Thymus (tissue), 11 donors: ENCODE results near the gene CHCT1. TPM values are rescaled to one million over a fixed set of nuclear protein-coding genes. Genes with fewer than 3 reads are reported as not detected.
"Not testable (repeated sequence)": the region's sequence is repeated elsewhere in the genome, so short reads cannot be mapped to it uniquely, and the experiment has no call there.

ENCODE experiments used
- DNase-seq, 9 donors: peaks; one replicate each; pipeline ENCODE4 v3.0.0-alpha.2; 2013; ENCODE audit warnings: low spot score in 9 of 9, low read depth in 6 of 9, missing footprints in 1 of 9
- H3K27ac ChIP-seq, 2 donors: one replicate each; pipeline ENCODE4 v1.5.1; 2013; ENCODE audit warnings: control low read depth in 1 of 2, low read depth in 1 of 2, low read length in 1 of 2, mild to moderate bottlenecking in 1 of 2, moderate library complexity in 1 of 2
- H3K27me3 ChIP-seq, 2 donors: one replicate each; pipeline ENCODE4 v1.5.1; 2013; ENCODE audit warnings: low read length in 1 of 2; ENCODE audit not compliant: control insufficient read depth in 2 of 2, insufficient read depth in 1 of 2
- H3K36me3 ChIP-seq, 2 donors: one replicate each; pipeline ENCODE4 v1.5.1; 2013; ENCODE audit warnings: low read length in 1 of 2, mild to moderate bottlenecking in 1 of 2, moderate library complexity in 1 of 2; ENCODE audit not compliant: control insufficient read depth in 2 of 2, insufficient read depth in 2 of 2
- H3K4me1 ChIP-seq, 2 donors: one replicate each; pipeline ENCODE4 v1.5.1; 2013; ENCODE audit warnings: low read length in 2 of 2; ENCODE audit not compliant: control insufficient read depth in 2 of 2, insufficient read depth in 2 of 2
- H3K4me3 ChIP-seq, 2 donors: one replicate each; pipeline ENCODE4 v1.5.1; 2013; ENCODE audit warnings: low read length in 2 of 2, control low read depth in 1 of 2, mild to moderate bottlenecking in 1 of 2
- H3K9me3 ChIP-seq, 2 donors: one replicate each; pipeline ENCODE4 v1.5.1; 2013; ENCODE audit warnings: low read length in 1 of 2, mild to moderate bottlenecking in 1 of 2; ENCODE audit not compliant: control insufficient read depth in 2 of 2, insufficient read depth in 1 of 2
- WGBS: extraction: QIAGEN DNeasy Blood & Tissue Kit; methylation state at CpG from one replicate; pipeline ENCODE4 v1.1.7; 2013; 5-methylcytosine and 5-hydroxymethylcytosine counted together
- polyA plus RNA-seq: library from polyadenylated mRNA; stranded (reverse); fragments of 200-250 nt; gene quantifications from one replicate; pipeline ENCODE4 v1.2.3, GENCODE V29; 2013
- total RNA-seq: library from RNA; stranded (reverse); fragments of 120-200 nt; gene quantifications from one replicate; pipeline ENCODE4 v1.2.4, GENCODE V29; 2013
- donor health status: healthy.

CHCT1 gene
- total and polyA plus RNA-seq, 2 donors: 0.05 to 0.09 TPM

DNA sequence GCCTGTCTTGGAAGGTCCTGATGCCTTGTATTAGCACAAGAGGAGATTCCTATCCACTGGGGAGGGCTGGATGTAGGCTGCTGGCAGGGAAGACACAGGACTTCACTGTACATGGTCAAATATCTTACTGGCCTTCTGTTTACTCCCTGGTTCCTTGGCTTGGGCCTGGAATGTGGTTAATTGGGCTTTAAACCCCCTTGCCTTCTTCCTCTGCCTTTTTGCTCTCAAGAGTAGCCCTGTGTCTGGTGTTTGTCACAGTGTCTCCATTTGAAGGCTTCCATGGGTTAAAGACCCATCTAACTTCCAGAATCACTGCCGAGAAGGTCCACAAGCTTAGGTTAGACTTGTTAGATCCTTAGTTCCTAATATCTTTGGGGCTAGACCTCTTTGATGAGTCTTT, 7.1 kb upstream of the CHCT1 start:
- Histone ChIP-seq H3K27me3 (no peaks in the 10 kb centered on the region), H3K9me3 (no peaks in the 10 kb centered on the region), H3K4me3 (no peak overlapping the region), H3K36me3 (no peaks in the 10 kb centered on the region), H3K27ac (no peak overlapping the region), H3K4me1 (no peaks in the 10 kb centered on the region)
- WGBS: 100% methylated on average over 1 of the region's 1 CpG
- DNase-seq: no peak

DNA sequence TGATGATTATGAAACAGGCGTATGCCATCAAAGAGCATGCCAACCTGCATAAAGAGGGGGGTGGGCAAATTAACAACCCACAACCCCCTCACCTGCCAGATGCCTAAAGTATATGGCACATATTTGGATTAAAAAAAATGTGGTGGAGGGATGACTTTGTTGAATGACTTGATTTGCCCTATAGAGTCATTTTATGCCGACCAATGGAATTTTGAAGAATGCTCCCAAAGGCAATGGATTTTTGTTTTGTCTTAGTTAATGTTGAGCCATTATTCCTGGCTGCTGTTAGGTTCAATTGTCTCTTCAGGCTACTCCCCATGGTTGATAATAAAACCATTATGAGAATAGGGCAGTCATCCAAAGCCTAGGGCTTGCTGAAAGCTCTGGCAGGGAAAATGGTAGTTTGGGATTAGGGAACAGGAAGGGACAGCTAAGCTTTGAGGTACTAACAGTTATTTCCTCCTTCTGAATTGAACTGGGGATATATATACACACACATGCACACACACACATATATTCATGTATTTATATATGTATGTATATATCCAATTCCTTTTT, 5.8 kb upstream of the CHCT1 start:
- Histone ChIP-seq H3K27ac (no peak overlapping the region), H3K4me3 (no peak overlapping the region), H3K9me3 (no peaks in the 10 kb centered on the region), H3K36me3 (no peaks in the 10 kb centered on the region), H3K27me3 (no peaks in the 10 kb centered on the region), H3K4me1 (peaks cover 0 to 3% of the 10 kb centered on the region in 2 donors)
- WGBS: 96% methylated on average over 2 of the region's 2 CpGs
- DNase-seq: no peak

DNA sequence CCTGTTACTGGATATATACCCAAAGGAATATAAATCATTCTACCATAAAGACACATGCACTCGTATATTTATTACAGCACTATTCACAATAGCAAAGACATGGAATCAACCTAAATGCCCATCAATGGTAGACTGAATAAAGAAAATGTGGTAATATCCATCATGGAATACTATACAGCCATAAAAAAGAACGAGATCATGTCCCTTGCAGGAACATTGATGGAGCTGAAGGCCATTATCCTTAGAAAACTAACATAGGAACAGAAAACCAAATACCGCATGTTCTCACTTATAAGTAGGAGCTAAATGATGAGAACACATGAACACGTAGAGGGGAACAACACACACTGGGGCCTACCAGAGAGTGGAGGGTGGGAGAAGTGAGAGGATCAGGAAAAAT, 3.3 kb upstream of the CHCT1 start:
- not testable (repeated sequence) for H3K27ac ChIP-seq, H3K4me3 ChIP-seq, H3K36me3 ChIP-seq, H3K27me3 ChIP-seq, DNase-seq, H3K9me3 ChIP-seq
- peaks cover 0 to 11% of the 10 kb centered on the region in 2 donors for H3K4me1 ChIP-seq
- 94% methylated on average over 4 of the region's 4 CpGs for WGBS

DNA sequence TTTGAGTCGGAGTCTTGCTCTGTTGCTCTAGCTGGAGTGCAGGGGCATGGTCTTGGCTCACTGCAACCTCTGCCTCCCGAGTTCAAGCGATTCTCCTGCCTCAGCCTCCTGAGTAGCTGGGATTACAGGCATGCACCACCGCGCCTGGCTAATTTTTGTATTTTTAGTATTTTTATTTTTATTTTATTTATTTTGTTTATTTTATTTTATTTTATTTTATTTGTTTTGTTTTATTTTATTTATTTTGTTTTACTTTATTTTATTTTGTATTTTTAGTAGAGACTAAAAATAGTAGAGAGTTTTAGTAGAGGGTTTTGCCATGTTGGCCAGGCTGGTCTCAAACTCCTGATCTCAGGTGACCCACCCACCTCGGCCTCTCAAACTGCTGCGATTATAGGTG, 2.4 kb upstream of the CHCT1 start:
- not testable (repeated sequence) for H3K27me3 ChIP-seq, H3K27ac ChIP-seq, H3K36me3 ChIP-seq, DNase-seq, H3K4me3 ChIP-seq, H3K9me3 ChIP-seq
- WGBS: 97% methylated on average over 7 of the region's 7 CpGs
- peaks cover 0 to 11% of the 10 kb centered on the region in 2 donors for H3K4me1 ChIP-seq

DNA sequence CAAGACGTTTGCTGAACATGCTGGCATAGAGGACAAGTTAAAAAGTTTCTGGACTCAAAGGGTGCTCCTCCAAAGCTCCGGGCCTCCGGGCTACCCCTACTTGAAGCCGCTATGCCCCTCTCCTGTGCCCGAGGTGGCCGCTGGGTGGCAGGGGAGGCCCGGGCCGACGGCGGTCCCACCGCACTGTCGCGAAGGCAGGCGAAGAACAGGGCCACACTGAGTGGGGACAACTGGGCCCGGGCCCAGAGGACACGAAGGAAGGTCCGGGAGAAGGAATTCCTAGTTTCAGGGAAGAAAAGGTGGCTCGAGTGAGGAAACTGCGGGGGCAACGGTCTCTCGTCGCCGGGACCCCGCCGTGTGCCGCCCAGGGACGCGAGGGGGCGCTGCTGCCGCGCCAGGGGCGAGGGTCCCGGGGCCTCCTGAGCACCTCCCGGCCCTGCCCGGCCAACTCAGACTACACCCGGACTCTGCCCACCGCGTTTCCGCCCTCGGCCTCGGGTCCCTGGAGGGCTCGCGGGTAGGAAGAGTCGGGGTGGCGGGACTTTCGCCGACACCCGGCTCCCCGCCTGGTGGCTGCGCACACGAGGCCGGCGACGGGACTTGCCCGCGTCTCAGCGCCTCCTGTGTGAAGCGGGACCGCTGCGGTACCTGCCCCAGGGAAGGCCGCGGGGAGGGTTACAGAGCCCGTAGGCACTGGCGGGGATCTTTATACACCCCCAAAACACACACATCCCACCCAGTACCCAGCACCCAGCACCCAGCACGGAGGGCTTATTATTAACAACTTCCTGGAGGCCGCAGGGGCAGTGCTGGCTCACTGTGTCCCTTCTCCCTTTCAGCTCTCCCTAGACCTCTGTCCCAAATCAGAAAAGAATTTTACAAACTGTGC, 772 bp upstream of the CHCT1 start:
- Histone ChIP-seq H3K4me1 (peaks cover 0 to 11% of the 10 kb centered on the region in 2 donors), H3K27me3 (peaks cover 0 to 9% of the 10 kb centered on the region in 2 donors), H3K27ac (no peak overlapping the region), H3K4me3 (peak overlapping the region; percentile 50 to 57), H3K9me3 (no peaks in the 10 kb centered on the region), H3K36me3 (no peaks in the 10 kb centered on the region)
- WGBS: 3% methylated on average over 66 of the region's 66 CpGs
- DNase-seq: peak; percentile 9 to 79 (median 49)

DNA sequence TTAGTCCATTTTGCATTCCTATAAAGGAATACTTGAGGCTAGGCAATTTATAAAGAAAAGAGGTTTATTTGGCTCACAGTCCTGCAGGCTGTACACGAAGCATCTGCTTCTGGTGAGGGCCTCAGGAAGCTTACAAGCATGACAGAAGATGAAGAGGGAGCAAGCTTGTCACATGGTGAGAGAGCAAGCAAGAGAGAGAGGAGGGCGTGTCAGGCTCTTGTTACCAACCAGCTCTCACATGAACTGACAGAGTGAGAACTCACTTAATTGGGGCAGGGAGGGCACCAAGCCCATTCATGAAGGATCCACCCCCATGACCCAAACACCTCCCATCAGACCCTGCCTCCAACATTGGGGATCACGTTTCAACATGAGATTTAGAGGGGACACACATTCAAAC, 1.6 kb downstream of the CHCT1 start:
- H3K4me3 ChIP-seq: no peak overlapping the region
- H3K27ac ChIP-seq: no peak overlapping the region
- no peaks in the 10 kb centered on the region for H3K36me3 ChIP-seq
- no peaks in the 10 kb centered on the region for H3K9me3 ChIP-seq
- H3K4me1 ChIP-seq: peaks cover 0 to 11% of the 10 kb centered on the region in 2 donors
- 93% methylated on average over 3 of the region's 3 CpGs for WGBS
- H3K27me3 ChIP-seq: peaks cover 0 to 9% of the 10 kb centered on the region in 2 donors
- no peak for DNase-seq

DNA sequence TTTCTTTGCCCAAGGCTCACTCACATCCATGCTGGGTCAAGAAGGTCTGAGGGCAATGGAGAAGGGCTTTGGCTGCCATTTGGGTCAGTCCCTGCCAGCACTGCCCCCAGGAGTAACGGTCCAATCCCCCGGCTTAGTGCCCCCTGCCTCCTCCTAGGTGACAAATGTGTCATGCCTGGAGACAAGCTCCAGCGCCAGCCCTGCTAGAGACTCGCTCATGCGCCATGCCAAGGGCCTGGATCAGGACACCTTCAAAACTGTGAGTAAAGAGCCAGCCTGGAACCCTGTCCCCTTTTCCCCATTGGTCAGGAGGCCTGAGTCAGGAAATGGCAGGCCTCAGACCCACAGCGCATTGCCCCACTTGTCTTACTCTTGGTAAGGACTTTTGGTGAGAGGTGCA, 3.3 kb downstream of the CHCT1 start:
- Histone ChIP-seq H3K9me3 (no peaks in the 10 kb centered on the region), H3K27me3 (peaks cover 0 to 9% of the 10 kb centered on the region in 2 donors), H3K4me1 (peaks cover 0 to 11% of the 10 kb centered on the region in 2 donors), H3K4me3 (no peak overlapping the region), H3K36me3 (no peaks in the 10 kb centered on the region), H3K27ac (no peak overlapping the region)
- no peak for DNase-seq
- WGBS: 97% methylated on average over 6 of the region's 6 CpGs

DNA sequence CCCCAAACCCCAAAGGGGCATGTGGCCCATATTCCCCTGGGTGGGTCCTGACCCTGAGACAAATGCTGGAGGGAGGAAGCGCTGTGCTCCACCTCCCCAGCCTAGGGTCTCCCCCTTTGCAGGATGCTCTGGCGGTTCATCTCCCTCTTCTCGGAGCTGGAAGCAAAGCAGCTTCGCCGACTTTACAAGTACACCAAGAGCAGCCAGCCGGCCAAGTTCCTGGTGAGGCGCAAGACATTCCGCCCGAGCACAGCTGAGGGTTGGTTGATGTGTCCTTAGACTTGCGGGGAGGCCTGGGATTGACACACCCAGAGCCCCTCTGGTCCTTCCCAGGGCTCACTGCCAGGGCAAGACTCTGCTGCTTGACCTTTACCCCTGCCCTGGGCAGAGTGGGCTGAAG, 4.3 kb downstream of the CHCT1 start:
- Histone ChIP-seq H3K27me3 (peaks cover 0 to 9% of the 10 kb centered on the region in 2 donors), H3K4me3 (no peak overlapping the region), H3K9me3 (no peaks in the 10 kb centered on the region), H3K27ac (no peak overlapping the region), H3K4me1 (peaks cover 0 to 8% of the 10 kb centered on the region in 2 donors), H3K36me3 (no peaks in the 10 kb centered on the region)
- DNase-seq: no peak
- WGBS: 91% methylated on average over 10 of the region's 10 CpGs

DNA sequence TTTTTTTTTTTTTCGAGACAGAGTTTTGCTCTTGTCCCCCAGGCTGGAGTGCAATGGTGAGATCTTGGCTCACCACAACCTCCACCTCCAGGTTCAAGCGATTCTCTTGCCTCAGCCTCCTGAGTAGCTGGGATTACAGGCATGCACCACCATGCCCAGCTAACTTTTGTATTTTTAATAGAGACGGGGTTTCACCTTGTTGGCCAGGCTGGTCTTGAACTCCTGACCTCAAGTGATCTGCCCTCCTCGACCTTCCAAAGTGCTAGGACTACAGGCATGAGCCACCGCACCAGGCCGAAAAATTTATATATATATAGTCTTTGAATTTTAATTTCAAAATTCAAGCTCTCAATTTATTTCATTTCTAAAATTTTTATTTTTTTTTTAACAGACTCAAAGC, 6.2 kb downstream of the CHCT1 start:
- H3K27ac ChIP-seq, H3K36me3 ChIP-seq, DNase-seq, H3K4me1 ChIP-seq, H3K27me3 ChIP-seq, H3K4me3 ChIP-seq, H3K9me3 ChIP-seq: not testable (repeated sequence)
- 86% methylated on average over 6 of the region's 6 CpGs for WGBS
